ENCODE results near the gene NCAPG. TPM values are rescaled to one million over a fixed set of nuclear protein-coding genes. Genes with fewer than 3 reads are reported as not detected.

Gene NCAPG
- total and polyA plus RNA-seq, 2 donors from 2014 or later = 0.19 to 0.91 TPM

- Histone ChIP-seq H3K9me3 (ENCODE audit: control insufficient read depth in 2 of 3, insufficient read depth in 1 of 3, low read length in 3 of 3) (no peaks in the 10 kb centered on the region), H3K27me3 (ENCODE audit: control insufficient read depth, insufficient read depth, low read length) (no peaks in the 10 kb centered on the region), H3K27ac (ENCODE audit: low read depth in 2 of 2, low read length in 2 of 2) (no peak overlapping the region), H3K36me3 (ENCODE audit: control insufficient read depth in 2 of 3, insufficient read depth in 3 of 3, low read length in 3 of 3) (no peaks in the 10 kb centered on the region), H3K4me1 (ENCODE audit: control insufficient read depth in 2 of 3, insufficient read depth in 2 of 3, low read depth in 1 of 3, low read length in 3 of 3) (no peaks in the 10 kb centered on the region), H3K9ac (ENCODE audit: low read length in 3 of 3) (no peak overlapping the region), H3K4me3 (ENCODE audit: low read length in 3 of 3) (no peak overlapping the region)
- no peak for FAIRE-seq
- intact Hi-C loops (cut with DNase I) = no loop called here
- DNase-seq = no peak
- TF ChIP-seq CTCF (IDR thresholded peaks at IDR 0.05; ENCODE audit: borderline replicate concordance, extremely low read depth, insufficient read depth) = no peak
These were observed 64.8 kb downstream of the NCAPG start for GRCh38 chr4:17875402-17876070.

GRCh38 chr4:17876943-17877342 is 66.2 kb downstream of the NCAPG start:
- intact Hi-C loops (cut with DNase I) = no loop called here

GRCh38 chr4:17877661-17878060 is 66.9 kb downstream of the NCAPG start:
- Histone ChIP-seq H3K27ac (ENCODE audit: low read depth in 2 of 2, low read length in 2 of 2) (no peak overlapping the region), H3K9me3 (ENCODE audit: control insufficient read depth in 2 of 3, insufficient read depth in 1 of 3, low read length in 3 of 3) (no peaks in the 10 kb centered on the region), H3K9ac (ENCODE audit: low read length in 3 of 3) (no peak overlapping the region), H3K4me1 (ENCODE audit: control insufficient read depth in 2 of 3, insufficient read depth in 2 of 3, low read depth in 1 of 3, low read length in 3 of 3) (no peaks in the 10 kb centered on the region), H3K4me3 (ENCODE audit: low read length in 3 of 3) (no peak overlapping the region), H3K36me3 (ENCODE audit: control insufficient read depth in 2 of 3, insufficient read depth in 3 of 3, low read length in 3 of 3) (no peaks in the 10 kb centered on the region), H3K27me3 (ENCODE audit: control insufficient read depth, insufficient read depth, low read length) (no peaks in the 10 kb centered on the region)
- DNase-seq (no peak), FAIRE-seq (no peak)
- intact Hi-C loops (cut with DNase I) = no loop called here
- TF ChIP-seq CTCF (IDR thresholded peaks at IDR 0.05; ENCODE audit: borderline replicate concordance, extremely low read depth, insufficient read depth) = no peak

More at GRCh38 chr4:17876943-17877342, 66.2 kb downstream of the NCAPG start:
- H3K9ac ChIP-seq (ENCODE audit: low read length in 3 of 3) = no peak overlapping the region
- no peak overlapping the region for H3K4me3 ChIP-seq (ENCODE audit: low read length in 3 of 3)
- no peak for TF ChIP-seq CTCF (IDR thresholded peaks at IDR 0.05; ENCODE audit: borderline replicate concordance, extremely low read depth, insufficient read depth)
- H3K27ac ChIP-seq (ENCODE audit: low read depth in 2 of 2, low read length in 2 of 2) = no peak overlapping the region
- no peaks in the 10 kb centered on the region for H3K36me3 ChIP-seq (ENCODE audit: control insufficient read depth in 2 of 3, insufficient read depth in 3 of 3, low read length in 3 of 3)
- H3K4me1 ChIP-seq (ENCODE audit: control insufficient read depth in 2 of 3, insufficient read depth in 2 of 3, low read depth in 1 of 3, low read length in 3 of 3) = no peaks in the 10 kb centered on the region
- H3K9me3 ChIP-seq (ENCODE audit: control insufficient read depth in 2 of 3, insufficient read depth in 1 of 3, low read length in 3 of 3) = no peaks in the 10 kb centered on the region
- DNase-seq = no peak
- no peak for FAIRE-seq
- H3K27me3 ChIP-seq (ENCODE audit: control insufficient read depth, insufficient read depth, low read length) = no peaks in the 10 kb centered on the region

GRCh38 chr4:17884063-17884462 is 73.3 kb downstream of the NCAPG start:
- intact Hi-C loops (cut with DNase I) = no loop called here
- FAIRE-seq = no peak

More at GRCh38 chr4:17884063-17884462, 73.3 kb downstream of the NCAPG start:
- TF ChIP-seq CTCF (IDR thresholded peaks at IDR 0.05; ENCODE audit: borderline replicate concordance, extremely low read depth, insufficient read depth) = no peak
- no peak overlapping the region for H3K27ac ChIP-seq (ENCODE audit: low read depth in 2 of 2, low read length in 2 of 2)
- H3K9me3 ChIP-seq (ENCODE audit: control insufficient read depth in 2 of 3, insufficient read depth in 1 of 3, low read length in 3 of 3) = no peaks in the 10 kb centered on the region
- H3K4me1 ChIP-seq (ENCODE audit: control insufficient read depth in 2 of 3, insufficient read depth in 2 of 3, low read depth in 1 of 3, low read length in 3 of 3) = no peaks in the 10 kb centered on the region
- no peaks in the 10 kb centered on the region for H3K27me3 ChIP-seq (ENCODE audit: control insufficient read depth, insufficient read depth, low read length)
- no peak overlapping the region for H3K9ac ChIP-seq (ENCODE audit: low read length in 3 of 3)
- peaks cover 0 to 3% (median 0%) of the 10 kb centered on the region in 3 donors for H3K36me3 ChIP-seq (ENCODE audit: control insufficient read depth in 2 of 3, insufficient read depth in 3 of 3, low read length in 3 of 3)
- DNase-seq = peak in 2 of 5 donors; percentile 26 to 39
- no peak overlapping the region for H3K4me3 ChIP-seq (ENCODE audit: low read length in 3 of 3)

All from kidney (tissue), 14 donors.